Cardiac muscle cell (in vitro differentiated cells and primary cell): ENCODE measurements around the gene IL31. TPM values are rescaled to one million over a fixed set of nuclear protein-coding genes. Genes with fewer than 3 reads are reported as not detected.

Experiments used
- DNase-seq, 2 donors: peaks; one replicate each; pipeline versions ENCODE4 v3.0.0 to v3.0.0-alpha.2; 2010 to 2017; ENCODE audit warnings: low read depth in 1 of 2, low spot score in 1 of 2
- H3K27ac ChIP-seq: fragments of 200-600 bp; sonication (generic); 2 replicates; pipeline ENCODE4 v1.5.1; 2016
- H3K27me3 ChIP-seq: fragments of 200-600 bp; sonication (generic); 2 replicates; pipeline ENCODE4 v1.6.0; 2016; ENCODE audit warnings: control low read depth
- H3K36me3 ChIP-seq: fragments of 200-600 bp; sonication (generic); 2 replicates; pipeline ENCODE4 v1.5.1; 2016; ENCODE audit warnings: control low read depth
- H3K4me1 ChIP-seq: fragments of 200-600 bp; sonication (generic); 2 replicates; pipeline ENCODE4 v1.8.1; 2017; ENCODE audit warnings: low read depth, mild to moderate bottlenecking, mixed run types
- H3K4me3 ChIP-seq: fragments of 200-600 bp; sonication (generic); 2 replicates; pipeline ENCODE4 v1.5.1; 2016; ENCODE audit warnings: mild to moderate bottlenecking
- H3K9me3 ChIP-seq: fragments of 200-600 bp; sonication (generic); 2 replicates; pipeline ENCODE4 v1.5.1; 2017; ENCODE audit warnings: low read depth, mild to moderate bottlenecking, control low read depth
- polyA plus RNA-seq: library from polyadenylated mRNA; unstranded; fragments of >200 nt; fragmentation: Nextera tagmentation; extraction: Ambion mirVana; gene quantifications from 2 replicates; pipeline ENCODE4 v1.2.1, GENCODE V29; 2016
- total RNA-seq: library from RNA; depleted of rRNA; stranded (reverse); fragments of >200 nt; gene quantifications from 2 replicates; pipeline ENCODE4 v1.2.3, GENCODE V29; 2016
- TF ChIP-seq, protein P1 (sequence below): IDR thresholded peaks from 2 replicates; pipeline ENCODE4 v1.5.1; 2012; ENCODE audit warnings: low read depth, mild to moderate bottlenecking, low read length

IL31 gene
- total and polyA plus RNA-seq, 2 experiments from 2014 or later = not detected

DNA sequence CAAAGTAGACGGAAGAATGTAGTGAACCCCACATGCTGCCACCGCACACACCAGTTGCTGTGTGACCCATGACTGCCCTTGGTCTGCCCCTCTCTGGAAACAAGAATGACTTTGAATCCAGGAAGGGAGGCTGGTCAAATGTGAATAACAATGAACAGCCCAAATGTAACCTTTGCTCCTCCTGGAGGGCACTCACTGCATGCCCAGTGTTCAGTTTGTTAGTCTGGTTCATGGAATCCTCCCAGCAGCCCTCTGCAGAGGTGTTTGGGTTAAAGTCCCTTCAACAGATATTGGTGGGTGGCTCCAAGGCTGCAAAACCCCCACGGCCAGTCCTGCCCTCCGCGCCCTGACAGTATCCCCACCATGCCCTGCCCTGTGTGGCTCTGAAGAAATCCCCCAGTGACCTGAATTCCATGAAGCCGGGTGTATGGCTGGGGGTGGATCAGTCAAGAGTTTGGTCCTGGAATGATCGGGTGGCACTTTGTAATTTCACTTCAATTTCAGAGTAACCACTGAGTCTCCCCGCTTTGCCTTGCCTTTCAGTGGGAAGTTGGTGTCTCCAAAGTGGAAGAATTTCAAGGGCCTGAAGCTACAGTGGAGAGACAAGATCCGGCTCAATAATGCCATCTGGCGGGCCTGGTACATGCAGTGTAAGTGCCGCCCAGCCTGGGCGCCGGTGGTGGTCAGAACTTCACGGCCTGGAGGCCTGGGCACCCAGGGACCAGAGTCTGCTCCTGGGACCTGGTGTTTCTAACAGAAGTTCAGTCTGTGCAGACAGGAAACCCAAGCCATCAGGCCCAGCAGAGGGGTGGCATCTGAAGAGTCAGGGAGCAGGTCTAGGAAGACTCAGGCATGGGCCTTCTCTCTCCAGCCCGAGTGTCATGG lies 47.1 kb downstream of the IL31 start:
- H3K27ac ChIP-seq = no peak overlapping the region
- H3K36me3 ChIP-seq = peaks cover 8% of the 10 kb centered on the region
- no peaks in the 10 kb centered on the region for H3K9me3 ChIP-seq
- no peaks in the 10 kb centered on the region for H3K27me3 ChIP-seq
- DNase-seq = no peak
- no peak overlapping the region for H3K4me3 ChIP-seq
- TF ChIP-seq, protein P1, sequence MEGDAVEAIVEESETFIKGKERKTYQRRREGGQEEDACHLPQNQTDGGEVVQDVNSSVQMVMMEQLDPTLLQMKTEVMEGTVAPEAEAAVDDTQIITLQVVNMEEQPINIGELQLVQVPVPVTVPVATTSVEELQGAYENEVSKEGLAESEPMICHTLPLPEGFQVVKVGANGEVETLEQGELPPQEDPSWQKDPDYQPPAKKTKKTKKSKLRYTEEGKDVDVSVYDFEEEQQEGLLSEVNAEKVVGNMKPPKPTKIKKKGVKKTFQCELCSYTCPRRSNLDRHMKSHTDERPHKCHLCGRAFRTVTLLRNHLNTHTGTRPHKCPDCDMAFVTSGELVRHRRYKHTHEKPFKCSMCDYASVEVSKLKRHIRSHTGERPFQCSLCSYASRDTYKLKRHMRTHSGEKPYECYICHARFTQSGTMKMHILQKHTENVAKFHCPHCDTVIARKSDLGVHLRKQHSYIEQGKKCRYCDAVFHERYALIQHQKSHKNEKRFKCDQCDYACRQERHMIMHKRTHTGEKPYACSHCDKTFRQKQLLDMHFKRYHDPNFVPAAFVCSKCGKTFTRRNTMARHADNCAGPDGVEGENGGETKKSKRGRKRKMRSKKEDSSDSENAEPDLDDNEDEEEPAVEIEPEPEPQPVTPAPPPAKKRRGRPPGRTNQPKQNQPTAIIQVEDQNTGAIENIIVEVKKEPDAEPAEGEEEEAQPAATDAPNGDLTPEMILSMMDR = no peak
- no peaks in the 10 kb centered on the region for H3K4me1 ChIP-seq

DNA sequence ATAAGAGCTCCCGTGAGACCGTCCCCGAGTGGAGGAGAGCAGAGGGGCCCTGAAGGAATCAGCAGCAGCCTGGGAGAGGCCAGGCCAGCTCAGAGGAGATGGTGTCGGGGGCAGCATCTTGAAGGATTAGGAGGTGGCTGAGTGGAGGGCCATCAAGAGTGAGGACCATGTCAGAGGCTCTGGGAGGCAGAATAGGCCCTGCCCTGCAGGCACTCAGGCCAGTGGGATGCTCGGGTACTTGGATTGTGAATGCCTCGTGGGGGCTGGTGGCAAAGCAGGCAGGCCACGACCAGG lies 47.7 kb downstream of the IL31 start:
- no peak overlapping the region for H3K4me3 ChIP-seq
- no peaks in the 10 kb centered on the region for H3K4me1 ChIP-seq
- no peaks in the 10 kb centered on the region for H3K9me3 ChIP-seq
- peaks cover 8% of the 10 kb centered on the region for H3K36me3 ChIP-seq
- H3K27ac ChIP-seq = no peak overlapping the region
- H3K27me3 ChIP-seq = no peaks in the 10 kb centered on the region
- TF ChIP-seq, protein P1 = no peak
- DNase-seq = no peak

DNA sequence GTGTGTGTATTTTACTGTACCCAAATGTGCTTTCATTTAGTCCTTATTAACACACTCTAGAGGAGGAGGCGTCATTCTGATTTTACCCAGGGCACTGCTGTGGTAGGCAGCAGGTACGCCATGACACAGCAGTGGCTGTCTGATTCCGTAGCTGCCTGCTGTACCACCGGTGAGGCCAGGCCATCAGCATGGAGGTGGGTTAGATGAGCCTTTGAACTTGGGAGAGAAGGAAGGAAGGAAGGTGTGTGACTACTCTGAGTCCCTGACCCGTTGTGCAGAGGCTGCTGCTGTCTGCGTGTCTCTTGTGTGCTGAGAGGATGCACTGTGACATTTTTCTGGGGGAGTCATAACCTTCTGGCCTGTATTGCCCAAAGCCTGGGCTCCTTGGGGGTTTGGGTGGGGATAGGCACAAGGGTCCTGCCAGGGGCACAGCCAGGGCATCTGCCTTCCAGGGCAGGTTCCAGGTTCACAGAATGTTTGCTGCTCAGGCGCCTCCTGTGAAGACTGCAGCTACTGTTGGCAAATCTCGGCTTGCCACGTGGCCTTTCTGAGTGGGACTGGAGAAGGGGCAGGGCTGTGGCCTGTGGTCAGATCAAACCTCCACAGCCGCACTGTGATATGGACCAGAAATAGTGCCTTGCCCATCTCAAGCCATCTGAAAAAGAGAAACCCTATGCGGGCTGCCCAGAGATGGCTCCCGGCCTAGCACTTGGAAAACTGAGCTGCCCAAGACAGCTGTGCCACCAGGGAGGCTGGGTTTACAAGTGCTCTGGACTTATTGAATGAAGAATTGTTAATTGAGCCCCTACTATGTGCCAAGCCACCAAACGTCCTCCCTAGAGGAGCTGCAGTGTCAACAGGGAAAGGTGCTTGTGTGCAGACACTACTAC lies 48.3 kb downstream of the IL31 start:
- no peaks in the 10 kb centered on the region for H3K9me3 ChIP-seq
- H3K4me1 ChIP-seq = no peaks in the 10 kb centered on the region
- TF ChIP-seq, protein P1 = no peak
- no peak overlapping the region for H3K4me3 ChIP-seq
- H3K27ac ChIP-seq = no peak overlapping the region
- H3K27me3 ChIP-seq = no peaks in the 10 kb centered on the region
- H3K36me3 ChIP-seq = peaks cover 8% of the 10 kb centered on the region
- DNase-seq = no peak

DNA sequence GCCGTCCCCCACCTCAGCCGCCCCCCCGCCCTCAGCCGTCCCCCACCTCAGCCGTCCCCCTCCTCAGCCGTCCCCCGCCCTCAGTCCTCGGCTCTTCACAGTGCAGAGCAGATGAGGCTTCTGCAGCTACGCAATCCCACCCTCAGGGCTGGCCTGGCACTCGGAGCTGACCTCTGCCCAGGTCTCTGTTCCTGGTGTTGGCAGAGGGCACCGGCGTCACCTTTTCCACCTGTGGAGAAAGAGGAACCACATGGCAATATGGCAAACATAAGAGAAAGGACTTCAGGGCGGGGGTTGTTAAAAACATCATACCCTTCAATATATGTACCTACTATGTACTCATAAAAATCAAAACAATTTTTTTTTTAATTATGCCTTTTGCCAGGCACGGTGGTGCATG lies 49.7 kb downstream of the IL31 start:
- Histone ChIP-seq H3K27ac (no peak overlapping the region), H3K4me1 (no peaks in the 10 kb centered on the region), H3K36me3 (peaks cover under 1% of the 10 kb centered on the region), H3K9me3 (no peaks in the 10 kb centered on the region), H3K4me3 (no peak overlapping the region), H3K27me3 (no peaks in the 10 kb centered on the region)
- TF ChIP-seq, protein P1 = no peak
- no peak for DNase-seq

DNA sequence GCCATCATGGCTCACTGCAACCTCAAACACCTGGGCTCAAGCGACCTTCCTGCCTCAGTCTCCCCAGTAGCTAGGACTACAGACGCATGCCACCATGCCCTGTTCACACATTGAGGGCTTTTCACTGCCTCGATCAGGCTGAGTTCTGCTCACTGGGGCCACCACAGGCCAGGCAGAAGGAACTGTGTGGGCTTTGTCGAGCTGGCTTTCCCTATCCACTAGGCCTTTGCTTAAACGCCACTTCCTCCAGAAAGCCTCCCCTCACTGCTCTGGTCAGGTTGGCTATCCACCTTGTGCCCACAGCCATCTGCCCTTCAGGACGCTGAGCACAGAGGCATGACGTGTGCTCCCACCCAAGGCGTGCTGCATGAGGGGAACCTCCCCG lies 50.3 kb downstream of the IL31 start:
- Histone ChIP-seq H3K4me3 (no peak overlapping the region), H3K36me3 (no peaks in the 10 kb centered on the region), H3K27me3 (no peaks in the 10 kb centered on the region), H3K9me3 (no peaks in the 10 kb centered on the region), H3K4me1 (no peaks in the 10 kb centered on the region), H3K27ac (no peak overlapping the region)
- TF ChIP-seq, protein P1 = no peak
- DNase-seq = no peak
